NCI-H187 treated with DMSO at 0.1 percent for 48 hours (cell line): ENCODE data around the gene LETM1.

ENCODE experiments used
- DNase-seq: peaks from one replicate; lab custom pipeline; 2025; lab: John Stamatoyannopoulos, UW

LETM1 gene

GRCh38 chr4:1856071-1856942, at the start of gene LETM1:
Gene LETM1, minus strand, starts transcription at chr4:1856156. Its CDS starts 206 bp downstream, at chr4:1855950.
- peak; percentile 80 for DNase-seq

- no peak for DNase-seq
Measured at GRCh38 chr4:1904042-1904441, 48.1 kb upstream of the LETM1 start.

- no peak for DNase-seq
Measured at GRCh38 chr4:1903035-1903434, 47.1 kb upstream of the LETM1 start.

- no peak for DNase-seq
Measured at GRCh38 chr4:1902243-1902642, 46.3 kb upstream of the LETM1 start.

GRCh38 chr4:1901127-1901526, 45.2 kb upstream of the LETM1 start:
- no peak for DNase-seq

GRCh38 chr4:1900624-1901023, 44.7 kb upstream of the LETM1 start:
- DNase-seq, result no peak

- DNase-seq, result no peak
Measured at GRCh38 chr4:1900087-1900433, 44.1 kb upstream of the LETM1 start.

- DNase-seq, result peak; percentile 22
Measured at GRCh38 chr4:1899149-1900086, 43.5 kb upstream of the LETM1 start.

- DNase-seq, result no peak
Measured at GRCh38 chr4:1898681-1899080, 42.7 kb upstream of the LETM1 start.

- DNase-seq, result no peak
Measured at GRCh38 chr4:1898007-1898406, 42.1 kb upstream of the LETM1 start.

- DNase-seq, result no peak
Measured at GRCh38 chr4:1896658-1896991, 40.7 kb upstream of the LETM1 start.

GRCh38 chr4:1895971-1896657, 40.2 kb upstream of the LETM1 start:
- DNase-seq, result no peak

- no peak for DNase-seq
Measured at GRCh38 chr4:1890979-1891570, 35.1 kb upstream of the LETM1 start.

- no peak for DNase-seq
Measured at GRCh38 chr4:1887052-1887451, 31.1 kb upstream of the LETM1 start.

- no peak for DNase-seq
Measured at GRCh38 chr4:1885414-1885813, 29.5 kb upstream of the LETM1 start.

- DNase-seq, result no peak
Measured at GRCh38 chr4:1883583-1883982, 27.6 kb upstream of the LETM1 start.

GRCh38 chr4:1882850-1883271, 26.9 kb upstream of the LETM1 start:
- no peak for DNase-seq

GRCh38 chr4:1880332-1880731, 24.4 kb upstream of the LETM1 start:
- DNase-seq, result no peak

- no peak for DNase-seq
Measured at GRCh38 chr4:1879485-1879884, 23.5 kb upstream of the LETM1 start.

GRCh38 chr4:1874201-1874600, 18.2 kb upstream of the LETM1 start:
- no peak for DNase-seq

GRCh38 chr4:1873776-1874175, 17.8 kb upstream of the LETM1 start:
- no peak for DNase-seq

GRCh38 chr4:1873291-1873690, 17.3 kb upstream of the LETM1 start:
- no peak for DNase-seq
